Motor neuron (in vitro differentiated cells): ENCODE measurements around the gene MAP3K10. TPM values are rescaled to one million over a fixed set of nuclear protein-coding genes. Genes with fewer than 3 reads are reported as not detected.
"Not testable (repeated sequence)": the region's sequence is repeated elsewhere in the genome, so short reads cannot be mapped to it uniquely, and the experiment has no call there.

Experiments
- ATAC-seq, 8 experiments: fragments of 200-7000 bp; cut with Tn5 transposase; replicated peaks in 6 of 8; 2 replicates each; pipeline ENCODE4 v1.8.0; 2021; ENCODE audit warnings: mild to moderate bottlenecking in 8 of 8, moderate library complexity in 8 of 8
- H3K27ac ChIP-seq, 2 donors: fragments of 250-450 bp; sonication (Bioruptor Pico); 2 replicates each; pipeline ENCODE4 v1.9.0; 2021; ENCODE audit warnings: antibody characterized with exemption in 2 of 2, mild to moderate bottlenecking in 2 of 2, moderate library complexity in 1 of 2
- H3K4me1 ChIP-seq, 2 donors: fragments of 250-450 bp; sonication (Bioruptor Pico); replicated peaks in 1 of 2; 2 replicates each; pipeline ENCODE4 v1.6.1; 2021; ENCODE audit warnings: antibody characterized with exemption in 2 of 2, mild to moderate bottlenecking in 2 of 2, moderate library complexity in 1 of 2
- H3K4me3 ChIP-seq, 5 donors: fragments of 250-450 bp; sonication (Bioruptor Pico); 2 replicates each; pipeline ENCODE4 v1.9.0; 2021; ENCODE audit warnings: antibody characterized with exemption in 5 of 5, mild to moderate bottlenecking in 5 of 5, moderate library complexity in 4 of 5
- WGBS, 10 experiments: fragments of 450-650 bp; shearing (Covaris generic); methylation state at CpG; one replicate each; pipeline ENCODE4 v1.0.0; 2022; 5-methylcytosine and 5-hydroxymethylcytosine counted together
- in situ Hi-C, 9 experiments: fragments of 400-800 bp; cut with MboI; loops; one replicate each; pipeline ENCODE4 v1.15.0; 2021; ENCODE audit warnings: low sequenced_read_pairs in 9 of 9, low pct_unique_long_range_greater_than_20kb in 2 of 9; ENCODE audit not compliant: unreplicated experiment in 9 of 9
- total RNA-seq, 8 experiments: library from RNA; unstranded; fragments of 300-600 nt; gene quantifications; 2 replicates each; pipeline versions ENCODE4 v1.2.3 to v1.2.4, GENCODE V29; 2022

MAP3K10 gene
- 10 to 100 TPM in 6 of 8 experiments, 1 to 10 TPM in 2; 4.4 to 22.2 (median 15.9) TPM for total RNA-seq

- in situ Hi-C loops: no loop called here
- ATAC-seq: peak; percentile 75 to 93 (median 92)
- H3K4me3 ChIP-seq: peak within 1 kb of the TSS; percentile 85 to 99 (median 96)
- peaks cover 0 to 5% of the 10 kb centered on the region in 2 donors for H3K4me1 ChIP-seq
- no CpG with 5 or more reads among the region's 116 CpGs for WGBS, 10 experiments
- peak within 1 kb of the TSS; percentile 85 to 89 for H3K27ac ChIP-seq
These were observed at the start of gene MAP3K10 for GRCh38 chr19:40190891-40191835. Gene MAP3K10, plus strand, starts transcription at chr19:40191426. Its CDS starts 606 bp downstream, at chr19:40192032.

- ATAC-seq: no peak
- Histone ChIP-seq H3K4me1 (peaks cover 0 to 4% of the 10 kb centered on the region in 2 donors), H3K4me3 (no peak overlapping the region), H3K27ac (no peak overlapping the region)
- 0 to 100% (median 59%) methylated on average over 1 to 3 of the region's 3 CpGs; no CpG with 5 or more reads in 4 of the 10 experiments for WGBS, 10 experiments
- in situ Hi-C loops: loop anchor here in 1 of 9 experiments (25.0 kb wide), 1 partner anchor 496 kb away; no protein-coding TSS in a partner anchor
These were observed 49.7 kb upstream of the MAP3K10 start for GRCh38 chr19:40141551-40141950.

- no peak overlapping the region for H3K4me3 ChIP-seq
- WGBS, 10 experiments: 0 to 100% (median 61%) methylated on average over 1 to 5 of the region's 5 CpGs
- ATAC-seq: no peak
- peaks cover 0 to 4% of the 10 kb centered on the region in 2 donors for H3K4me1 ChIP-seq
- in situ Hi-C loops: loop anchor here in 1 of 9 experiments (25.0 kb wide), 1 partner anchor 494 kb away; no protein-coding TSS in a partner anchor
- no peak overlapping the region for H3K27ac ChIP-seq
These were observed 47.6 kb upstream of the MAP3K10 start for GRCh38 chr19:40143612-40144011.

GRCh38 chr19:40144151-40144550 is 47.1 kb upstream of the MAP3K10 start:
- no peak overlapping the region for H3K27ac ChIP-seq
- 0 to 45% (median 24%) methylated on average over 2 to 5 of the region's 5 CpGs for WGBS, 10 experiments
- no peak overlapping the region for H3K4me3 ChIP-seq
- in situ Hi-C loops: loop anchor here in 1 of 9 experiments (25.0 kb wide), 1 partner anchor 493 kb away; no protein-coding TSS in a partner anchor
- peaks cover 0 to 4% of the 10 kb centered on the region in 2 donors for H3K4me1 ChIP-seq
- ATAC-seq: no peak

GRCh38 chr19:40144947-40145748 is 46.1 kb upstream of the MAP3K10 start:
- no peak overlapping the region for H3K27ac ChIP-seq
- peaks cover 0 to 4% of the 10 kb centered on the region in 2 donors for H3K4me1 ChIP-seq
- WGBS, 10 experiments: 40 to 100% (median 77%) methylated on average over 1 to 5 of the region's 5 CpGs; no CpG with 5 or more reads in 2 of the 10 experiments
- no peak overlapping the region for H3K4me3 ChIP-seq
- in situ Hi-C loops: loop anchor here in 1 of 9 experiments (25.0 kb wide), 1 partner anchor 492 kb away; no protein-coding TSS in a partner anchor
- no peak for ATAC-seq

- H3K27ac ChIP-seq, ATAC-seq, H3K4me3 ChIP-seq, H3K4me1 ChIP-seq: not testable (repeated sequence)
- WGBS, 10 experiments: 44 to 100% (median 80%) methylated on average over 1 to 4 of the region's 6 CpGs; no CpG with 5 or more reads in 2 of the 10 experiments
- in situ Hi-C loops: loop anchor here in 1 of 9 experiments (25.0 kb wide), 1 partner anchor 492 kb away; no protein-coding TSS in a partner anchor
These were observed 45.5 kb upstream of the MAP3K10 start for GRCh38 chr19:40145749-40146029.

GRCh38 chr19:40147338-40147692 is 43.9 kb upstream of the MAP3K10 start:
- peak in 2 of 8 experiments; percentile 18 to 19 for ATAC-seq
- no peak overlapping the region for H3K4me3 ChIP-seq
- 43 to 83% (median 83%) methylated on average over 1 to 2 of the region's 2 CpGs; no CpG with 5 or more reads in 7 of the 10 experiments for WGBS, 10 experiments
- in situ Hi-C loops: loop anchor here in 1 of 9 experiments (25.0 kb wide), 1 partner anchor 490 kb away; no protein-coding TSS in a partner anchor
- H3K4me1 ChIP-seq: peaks cover 0 to 4% of the 10 kb centered on the region in 2 donors
- H3K27ac ChIP-seq: no peak overlapping the region

- H3K4me3 ChIP-seq: no peak overlapping the region
- WGBS, 10 experiments: 0 to 84% (median 20%) methylated on average over 1 to 12 of the region's 21 CpGs; no CpG with 5 or more reads in 5 of the 10 experiments
These were observed 43.4 kb upstream of the MAP3K10 start for GRCh38 chr19:40147693-40148347.

GRCh38 chr19:40149501-40149900 is 41.7 kb upstream of the MAP3K10 start:
- no peak overlapping the region for H3K27ac ChIP-seq
- no peak overlapping the region for H3K4me3 ChIP-seq
- no peak for ATAC-seq
- 80 to 90% (median 86%) methylated on average over 1 to 3 of the region's 3 CpGs; no CpG with 5 or more reads in 6 of the 10 experiments for WGBS, 10 experiments
- H3K4me1 ChIP-seq: no peaks in the 10 kb centered on the region
- in situ Hi-C loops: loop anchor here in 1 of 9 experiments (25.0 kb wide), 1 partner anchor 488 kb away; no protein-coding TSS in a partner anchor

More at GRCh38 chr19:40147693-40148347, 43.4 kb upstream of the MAP3K10 start:
- ATAC-seq: peak in 3 of 8 experiments; percentile 83 to 89 (median 88)
- in situ Hi-C loops: loop anchor here in 1 of 9 experiments (25.0 kb wide), 1 partner anchor 489 kb away; no protein-coding TSS in a partner anchor
- H3K4me1 ChIP-seq: peaks cover 0 to 4% of the 10 kb centered on the region in 2 donors
- no peak overlapping the region for H3K27ac ChIP-seq

- in situ Hi-C loops: no loop called here
- WGBS, 10 experiments: 6 to 80% (median 66%) methylated on average over 1 to 5 of the region's 5 CpGs; no CpG with 5 or more reads in 5 of the 10 experiments
- Histone ChIP-seq H3K27ac (no peak overlapping the region), H3K4me3 (no peak overlapping the region), H3K4me1 (no peaks in the 10 kb centered on the region)
- peak in 2 of 8 experiments; percentile 6 to 9 for ATAC-seq
These were observed 41.1 kb upstream of the MAP3K10 start for GRCh38 chr19:40150170-40150569.

GRCh38 chr19:40154121-40154680 is 37.0 kb upstream of the MAP3K10 start:
- H3K4me3 ChIP-seq: no peak overlapping the region
- in situ Hi-C loops: no loop called here
- no peaks in the 10 kb centered on the region for H3K4me1 ChIP-seq
- no peak for ATAC-seq
- WGBS, 10 experiments: 60 to 100% (median 66%) methylated on average over 1 to 9 of the region's 11 CpGs; no CpG with 5 or more reads in 2 of the 10 experiments
- no peak overlapping the region for H3K27ac ChIP-seq
